Esophagus muscularis mucosa (tissue), 3 donors: ENCODE data around the gene SERPINI1.

Source experiments
- POLR2A ChIP-seq: fragments of 450-650 bp; IDR thresholded peaks from one replicate; pipeline ENCODE4 v1.6.1; 2017; ENCODE audit warnings: antibody characterized with exemption, moderate library complexity, mild to moderate bottlenecking, low read depth
- POLR2AphosphoS5 ChIP-seq, 2 donors: sonication (generic); formaldehyde crosslinking; IDR thresholded peaks; one replicate each; pipeline ENCODE4 v1.6.1; 2017; ENCODE audit warnings: antibody characterized with exemption in 2 of 2
- TF ChIP-seq, protein P1 (sequence below), 3 experiments: fragments of 200-600 bp in 2 of 3; fragments of 450-650 bp in 1 of 3; sonication (generic) in 2 of 3; IDR thresholded peaks; one replicate each; pipeline ENCODE4 v1.5.1; 2017 to 2019; ENCODE audit warnings: antibody characterized with exemption in 3 of 3, mild to moderate bottlenecking in 2 of 3, moderate library complexity in 1 of 3

GRCh38 chr3:167705840-167706239, 29.7 kb upstream of the SERPINI1 start:
- TF ChIP-seq, protein P1, sequence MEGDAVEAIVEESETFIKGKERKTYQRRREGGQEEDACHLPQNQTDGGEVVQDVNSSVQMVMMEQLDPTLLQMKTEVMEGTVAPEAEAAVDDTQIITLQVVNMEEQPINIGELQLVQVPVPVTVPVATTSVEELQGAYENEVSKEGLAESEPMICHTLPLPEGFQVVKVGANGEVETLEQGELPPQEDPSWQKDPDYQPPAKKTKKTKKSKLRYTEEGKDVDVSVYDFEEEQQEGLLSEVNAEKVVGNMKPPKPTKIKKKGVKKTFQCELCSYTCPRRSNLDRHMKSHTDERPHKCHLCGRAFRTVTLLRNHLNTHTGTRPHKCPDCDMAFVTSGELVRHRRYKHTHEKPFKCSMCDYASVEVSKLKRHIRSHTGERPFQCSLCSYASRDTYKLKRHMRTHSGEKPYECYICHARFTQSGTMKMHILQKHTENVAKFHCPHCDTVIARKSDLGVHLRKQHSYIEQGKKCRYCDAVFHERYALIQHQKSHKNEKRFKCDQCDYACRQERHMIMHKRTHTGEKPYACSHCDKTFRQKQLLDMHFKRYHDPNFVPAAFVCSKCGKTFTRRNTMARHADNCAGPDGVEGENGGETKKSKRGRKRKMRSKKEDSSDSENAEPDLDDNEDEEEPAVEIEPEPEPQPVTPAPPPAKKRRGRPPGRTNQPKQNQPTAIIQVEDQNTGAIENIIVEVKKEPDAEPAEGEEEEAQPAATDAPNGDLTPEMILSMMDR (IDR thresholded peaks at IDR 0.05), result no peak
- TF ChIP-seq POLR2A (no peak), POLR2AphosphoS5 (IDR thresholded peaks at IDR 0.05) (no peak)
